Common myeloid progenitor, CD34-positive (primary cell): Measurements from ENCODE around the gene TTLL5.
"Not testable (repeated sequence)": the region's sequence is repeated elsewhere in the genome, so short reads cannot be mapped to it uniquely, and the experiment has no call there.

Experiments used
- CTCF ChIA-PET: fragments of 350-600 bp; sonication (Branson Sonifier 250); formaldehyde crosslinking; loops from one replicate; lab custom pipeline; 2021; ENCODE audit warnings: antibody characterized with exemption; lab: Charles Lee
- POLR2A ChIA-PET: fragments of 350-600 bp; sonication (Branson Sonifier 250); formaldehyde crosslinking; loops from one replicate; lab custom pipeline; 2021; ENCODE audit warnings: antibody characterized with exemption; lab: Charles Lee
- DNase-seq, 3 donors: peaks; one replicate each; pipeline versions ENCODE4 v3.0.0 to v3.0.0-alpha.2; 2013
- H3K27ac ChIP-seq, 2 experiments: 1 replicate in 1 of 2; 2 replicates in 1 of 2; pipeline ENCODE4 v1.7.0; 2013; ENCODE audit warnings: inconsistent platforms in 2 of 2, low read length in 2 of 2, mild to moderate bottlenecking in 2 of 2, low read depth in 1 of 2, moderate library complexity in 1 of 2; ENCODE audit not compliant: severe bottlenecking in 2 of 2, insufficient read depth in 1 of 2, poor library complexity in 1 of 2
- H3K27me3 ChIP-seq, 5 experiments: replicated peaks in 2 of 5; 1 replicate in 3 of 5; 2 replicates in 2 of 5; pipeline versions ENCODE4 v1.6.1 to v1.7.0; 2013; ENCODE audit warnings: low read length in 4 of 5, mild to moderate bottlenecking in 2 of 5, moderate library complexity in 2 of 5, inconsistent platforms in 1 of 5; ENCODE audit not compliant: insufficient read depth in 5 of 5, control insufficient read depth in 4 of 5
- H3K36me3 ChIP-seq, 4 experiments: 1 replicate in 2 of 4; 2 replicates in 2 of 4; pipeline versions ENCODE4 v1.6.1 to v1.7.0; 2013; ENCODE audit warnings: low read length in 3 of 4, control low read depth in 1 of 4, mild to moderate bottlenecking in 1 of 4; ENCODE audit not compliant: control insufficient read depth in 4 of 4, insufficient read depth in 4 of 4
- H3K4me1 ChIP-seq, 4 experiments: 1 replicate in 3 of 4; 2 replicates in 1 of 4; pipeline versions ENCODE4 v1.6.1 to v1.7.1; 2013; ENCODE audit warnings: low read length in 3 of 4, mild to moderate bottlenecking in 3 of 4, control low read depth in 1 of 4, inconsistent platforms in 1 of 4, moderate library complexity in 1 of 4; ENCODE audit not compliant: control insufficient read depth in 4 of 4, insufficient read depth in 4 of 4; ENCODE audit errors: control extremely low read depth in 1 of 4
- H3K4me3 ChIP-seq, 7 experiments: 1 replicate in 4 of 7; 2 replicates in 3 of 7; pipeline versions ENCODE4 v1.5.1 to v1.7.0; 2013; ENCODE audit warnings: mild to moderate bottlenecking in 7 of 7, low read length in 6 of 7, moderate library complexity in 6 of 7, inconsistent platforms in 2 of 7, low read depth in 2 of 7, control low read depth in 1 of 7; ENCODE audit not compliant: insufficient read depth in 4 of 7, control insufficient read depth in 1 of 7; ENCODE audit errors: extremely low read depth in 1 of 7
- H3K9me3 ChIP-seq, 5 experiments: 1 replicate in 4 of 5; 2 replicates in 1 of 5; pipeline versions ENCODE4 v1.6.1 to v1.7.1; 2013; ENCODE audit warnings: low read length in 4 of 5, mild to moderate bottlenecking in 2 of 5, inconsistent platforms in 1 of 5, low read depth in 1 of 5, moderate library complexity in 1 of 5; ENCODE audit not compliant: control insufficient read depth in 4 of 5, insufficient read depth in 2 of 5; ENCODE audit errors: control extremely low read depth in 1 of 5
- WGBS: methylation state at CpG from one replicate; pipeline ENCODE4 v1.1.5; 2013; ENCODE audit not compliant: insufficient coverage; 5-methylcytosine and 5-hydroxymethylcytosine counted together

TTLL5 gene

GRCh38 chr14:75695025-75695424 lies 34.0 kb downstream of the TTLL5 start:
- DNase-seq: peak in 1 of 3 donors; percentile 11
- H3K9me3 ChIP-seq: peaks cover 0 to 13% (median 0%) of the 10 kb centered on the region in 5 experiments
- H3K27ac ChIP-seq, H3K4me3 ChIP-seq, POLR2A ChIA-PET, H3K27me3 ChIP-seq, CTCF ChIA-PET: not testable (repeated sequence)
- peaks cover 21 to 62% (median 48%) of the 10 kb centered on the region in 4 experiments for H3K36me3 ChIP-seq
- peaks cover 3 to 10% (median 5%) of the 10 kb centered on the region in 4 experiments for H3K4me1 ChIP-seq
- WGBS: 96% methylated on average over 5 of the region's 6 CpGs

GRCh38 chr14:75697386-75697785 lies 36.3 kb downstream of the TTLL5 start:
- CTCF ChIA-PET: interaction anchor here (1.2 to 1.9 kb wide), 2 partner anchors 11 to 290 kb away, joined by 3 to 8 read pairs; no protein-coding TSS in a partner anchor
- peaks cover 0 to 17% (median 4%) of the 10 kb centered on the region in 5 experiments for H3K9me3 ChIP-seq
- H3K4me1 ChIP-seq: peaks cover 3 to 10% (median 5%) of the 10 kb centered on the region in 4 experiments
- no CpG with 5 or more reads among the region's 1 CpG for WGBS
- peak overlapping the region in 1 of 2 experiments; percentile 33 for H3K27ac ChIP-seq
- POLR2A ChIA-PET: no interaction called here
- H3K4me3 ChIP-seq: no peak overlapping the region
- no peak for DNase-seq
- no peaks in the 10 kb centered on the region for H3K27me3 ChIP-seq
- H3K36me3 ChIP-seq: peaks cover 12 to 65% (median 42%) of the 10 kb centered on the region in 4 experiments

GRCh38 chr14:75697918-75698317 lies 36.9 kb downstream of the TTLL5 start:
- H3K36me3 ChIP-seq: peaks cover 10 to 65% (median 40%) of the 10 kb centered on the region in 4 experiments
- ChIA-PET POLR2A (no interaction called here), CTCF (interaction anchor here (1.2 to 1.9 kb wide), 2 partner anchors 11 to 289 kb away, joined by 3 to 8 read pairs; no protein-coding TSS in a partner anchor)
- peak overlapping the region in 1 of 2 experiments; percentile 33 for H3K27ac ChIP-seq
- 70% methylated on average over 2 of the region's 2 CpGs for WGBS
- no peak overlapping the region for H3K4me3 ChIP-seq
- peaks cover 0 to 17% (median 4%) of the 10 kb centered on the region in 5 experiments for H3K9me3 ChIP-seq
- peaks cover 3 to 10% (median 5%) of the 10 kb centered on the region in 4 experiments for H3K4me1 ChIP-seq
- no peaks in the 10 kb centered on the region for H3K27me3 ChIP-seq
- DNase-seq: no peak

GRCh38 chr14:75699331-75699730 lies 38.3 kb downstream of the TTLL5 start:
- H3K4me1 ChIP-seq: peaks cover 3 to 10% (median 5%) of the 10 kb centered on the region in 4 experiments
- DNase-seq: no peak
- WGBS: 90% methylated on average over 2 of the region's 3 CpGs
- peaks cover 7 to 56% (median 35%) of the 10 kb centered on the region in 4 experiments for H3K36me3 ChIP-seq
- ChIA-PET CTCF (no interaction called here), POLR2A (no interaction called here)
- peaks cover 0 to 13% (median 4%) of the 10 kb centered on the region in 5 experiments for H3K9me3 ChIP-seq
- H3K4me3 ChIP-seq: no peak overlapping the region
- no peak overlapping the region for H3K27ac ChIP-seq
- no peaks in the 10 kb centered on the region for H3K27me3 ChIP-seq

- DNase-seq: no peak
- H3K4me3 ChIP-seq: no peak overlapping the region
- peaks cover 7 to 56% (median 31%) of the 10 kb centered on the region in 4 experiments for H3K36me3 ChIP-seq
- H3K27ac ChIP-seq: no peak overlapping the region
- POLR2A ChIA-PET: no interaction called here
- WGBS: 94% methylated on average over 6 of the region's 6 CpGs
- H3K27me3 ChIP-seq: no peaks in the 10 kb centered on the region
- peaks cover 3 to 10% (median 5%) of the 10 kb centered on the region in 4 experiments for H3K4me1 ChIP-seq
- H3K9me3 ChIP-seq: peaks cover 0 to 5% (median 4%) of the 10 kb centered on the region in 5 experiments
- CTCF ChIA-PET: no interaction called here
Observed at GRCh38 chr14:75700295-75700694, 39.2 kb downstream of the TTLL5 start.

GRCh38 chr14:75702122-75702521 lies 41.1 kb downstream of the TTLL5 start:
- Histone ChIP-seq H3K27me3 (no peaks in the 10 kb centered on the region), H3K9me3 (peaks cover 0 to 5% (median 4%) of the 10 kb centered on the region in 5 experiments), H3K27ac (no peak overlapping the region), H3K4me1 (peaks cover 3 to 10% (median 5%) of the 10 kb centered on the region in 4 experiments), H3K4me3 (no peak overlapping the region), H3K36me3 (peaks cover 7 to 55% (median 33%) of the 10 kb centered on the region in 4 experiments)
- CTCF ChIA-PET: interaction anchor here (1.2 to 1.5 kb wide), 4 partner anchors 9 to 295 kb away, joined by 3 to 6 read pairs (median 3); no protein-coding TSS in a partner anchor
- no peak for DNase-seq
- WGBS: 100% methylated on average over 1 of the region's 2 CpGs
- POLR2A ChIA-PET: no interaction called here

- H3K27me3 ChIP-seq: no peaks in the 10 kb centered on the region
- no peak for DNase-seq
- H3K4me1 ChIP-seq: peaks cover 0 to 5% (median 3%) of the 10 kb centered on the region in 4 experiments
- H3K9me3 ChIP-seq: peaks cover 0 to 5% (median 4%) of the 10 kb centered on the region in 5 experiments
- no peak overlapping the region for H3K27ac ChIP-seq
- H3K4me3 ChIP-seq: no peak overlapping the region
- H3K36me3 ChIP-seq: peaks cover 8 to 59% (median 37%) of the 10 kb centered on the region in 4 experiments
- 100% methylated on average over 1 of the region's 3 CpGs for WGBS
- ChIA-PET CTCF (interaction anchor here (1.2 to 1.5 kb wide), 4 partner anchors 8 to 295 kb away, joined by 3 to 6 read pairs (median 4); partner anchors contain the start of gene TGFB3), POLR2A (no interaction called here)
Observed at GRCh38 chr14:75702616-75703261, 41.7 kb downstream of the TTLL5 start.
